ENCODE measurements around the gene ISM1. TPM values are rescaled to one million over a fixed set of nuclear protein-coding genes. Genes with fewer than 3 reads are reported as not detected.

ISM1 gene
- total RNA-seq, 4 donors from 2014 or later, result 0.49 to 6.2 (median 2.3) TPM; not detected in 1

- intact Hi-C loops (cut with DNase I; ENCODE audit: low total_unique reads), result no loop called here
- no peak overlapping the region for H3K4me3 ChIP-seq
- no peaks in the 10 kb centered on the region for H3K4me1 ChIP-seq
- no peak overlapping the region for H3K27ac ChIP-seq
- no peak for DNase-seq
- H3K36me3 ChIP-seq, result no peaks in the 10 kb centered on the region
- no peaks in the 10 kb centered on the region for H3K9me3 ChIP-seq
- no peaks in the 10 kb centered on the region for H3K27me3 ChIP-seq
- no peak for TF ChIP-seq CTCF (IDR thresholded peaks at IDR 0.05)
- no peak for TF ChIP-seq POLR2A (IDR thresholded peaks at IDR 0.05)
Measured at GRCh38 chr20:13267231-13267630, 46.2 kb downstream of the ISM1 start.

GRCh38 chr20:13268953-13269352, 47.9 kb downstream of the ISM1 start:
- Histone ChIP-seq H3K27ac (no peak overlapping the region), H3K4me3 (no peak overlapping the region), H3K27me3 (no peaks in the 10 kb centered on the region), H3K36me3 (no peaks in the 10 kb centered on the region), H3K4me1 (no peaks in the 10 kb centered on the region), H3K9me3 (no peaks in the 10 kb centered on the region)
- intact Hi-C loops (cut with DNase I; ENCODE audit: low total_unique reads), result no loop called here
- TF ChIP-seq CTCF (IDR thresholded peaks at IDR 0.05) (no peak), POLR2A (IDR thresholded peaks at IDR 0.05) (no peak)
- no peak for DNase-seq

GRCh38 chr20:13270211-13270610, 49.1 kb downstream of the ISM1 start:
- Histone ChIP-seq H3K4me3 (no peak overlapping the region), H3K9me3 (no peaks in the 10 kb centered on the region), H3K4me1 (no peaks in the 10 kb centered on the region), H3K27ac (no peak overlapping the region), H3K36me3 (no peaks in the 10 kb centered on the region), H3K27me3 (no peaks in the 10 kb centered on the region)
- intact Hi-C loops (cut with DNase I; ENCODE audit: low total_unique reads), result no loop called here
- TF ChIP-seq CTCF (IDR thresholded peaks at IDR 0.05), result no peak
- no peak for TF ChIP-seq POLR2A (IDR thresholded peaks at IDR 0.05)
- DNase-seq, result no peak

DNA sequence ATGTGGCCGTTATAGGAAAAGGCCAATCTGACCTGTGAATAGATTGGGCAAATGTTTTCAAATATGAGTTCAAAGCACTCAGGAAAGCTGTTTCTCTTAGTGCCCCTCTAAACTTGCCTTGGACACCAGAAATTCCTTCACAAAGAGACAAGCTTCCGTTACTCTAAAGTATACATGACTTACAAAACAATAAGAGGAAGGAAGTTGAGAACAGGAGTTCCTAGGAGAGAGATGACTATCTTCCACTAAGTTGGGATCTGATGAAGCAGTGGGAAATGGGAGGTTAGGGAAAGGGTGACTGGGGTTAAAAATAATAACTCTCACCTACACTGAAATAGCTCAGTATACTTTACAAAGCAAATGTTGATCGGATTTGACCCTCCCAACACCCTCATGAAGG, 50.0 kb downstream of the ISM1 start:
- TF ChIP-seq POLR2A (IDR thresholded peaks at IDR 0.05) (no peak), CTCF (IDR thresholded peaks at IDR 0.05) (no peak)
- intact Hi-C loops (cut with DNase I; ENCODE audit: low total_unique reads), result no loop called here
- Histone ChIP-seq H3K4me3 (no peak overlapping the region), H3K4me1 (no peaks in the 10 kb centered on the region), H3K36me3 (no peaks in the 10 kb centered on the region), H3K27me3 (no peaks in the 10 kb centered on the region), H3K27ac (no peak overlapping the region), H3K9me3 (no peaks in the 10 kb centered on the region)
- DNase-seq, result no peak

GRCh38 chr20:13271977-13272975, 51.2 kb downstream of the ISM1 start:
- intact Hi-C loops (cut with DNase I; ENCODE audit: low total_unique reads), result no loop called here
- TF ChIP-seq CTCF (IDR thresholded peaks at IDR 0.05), result no peak
- TF ChIP-seq POLR2A (IDR thresholded peaks at IDR 0.05), result no peak

More at GRCh38 chr20:13271977-13272975, 51.2 kb downstream of the ISM1 start:
- Histone ChIP-seq H3K4me3 (no peak overlapping the region), H3K27ac (no peak overlapping the region), H3K27me3 (no peaks in the 10 kb centered on the region), H3K4me1 (no peaks in the 10 kb centered on the region), H3K9me3 (no peaks in the 10 kb centered on the region), H3K36me3 (no peaks in the 10 kb centered on the region)
- DNase-seq, result no peak
